ENCODE results near the gene TBX1.

Gene TBX1

GRCh38 chr22:19760058-19760950 is at the start of gene TBX1:
Gene TBX1, plus strand, starts transcription at chr22:19760778. Its CDS starts 66 bp downstream, at chr22:19760844.
- DNase-seq (ENCODE audit: low read depth, low spot score): no peak

DNA sequence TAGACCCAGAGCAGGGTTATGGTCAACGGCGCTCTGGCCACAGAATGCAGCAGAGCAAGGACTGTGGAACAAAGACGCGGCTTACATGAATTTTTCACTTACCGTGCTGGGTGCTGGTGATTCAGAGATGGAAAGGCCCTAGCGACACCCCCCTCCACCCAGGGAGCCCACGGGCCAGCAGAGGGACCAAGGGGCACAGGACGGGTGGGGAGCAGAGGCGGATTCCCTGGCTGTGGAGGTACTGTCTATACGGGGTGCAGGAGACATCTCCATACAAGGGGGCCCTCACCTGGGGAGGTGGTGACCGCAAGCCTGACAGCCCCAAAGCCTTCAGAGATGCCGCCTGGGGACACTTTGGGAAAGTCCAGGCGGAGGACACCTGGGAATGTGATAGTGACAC is 47.3 kb upstream of the TBX1 start:
- H3K27ac ChIP-seq: no peak overlapping the region
- no peak for DNase-seq (ENCODE audit: low read depth, low spot score)

More at GRCh38 chr22:19760058-19760950, at the start of gene TBX1:
- H3K27ac ChIP-seq: no peak within 1 kb of the TSS

DNA sequence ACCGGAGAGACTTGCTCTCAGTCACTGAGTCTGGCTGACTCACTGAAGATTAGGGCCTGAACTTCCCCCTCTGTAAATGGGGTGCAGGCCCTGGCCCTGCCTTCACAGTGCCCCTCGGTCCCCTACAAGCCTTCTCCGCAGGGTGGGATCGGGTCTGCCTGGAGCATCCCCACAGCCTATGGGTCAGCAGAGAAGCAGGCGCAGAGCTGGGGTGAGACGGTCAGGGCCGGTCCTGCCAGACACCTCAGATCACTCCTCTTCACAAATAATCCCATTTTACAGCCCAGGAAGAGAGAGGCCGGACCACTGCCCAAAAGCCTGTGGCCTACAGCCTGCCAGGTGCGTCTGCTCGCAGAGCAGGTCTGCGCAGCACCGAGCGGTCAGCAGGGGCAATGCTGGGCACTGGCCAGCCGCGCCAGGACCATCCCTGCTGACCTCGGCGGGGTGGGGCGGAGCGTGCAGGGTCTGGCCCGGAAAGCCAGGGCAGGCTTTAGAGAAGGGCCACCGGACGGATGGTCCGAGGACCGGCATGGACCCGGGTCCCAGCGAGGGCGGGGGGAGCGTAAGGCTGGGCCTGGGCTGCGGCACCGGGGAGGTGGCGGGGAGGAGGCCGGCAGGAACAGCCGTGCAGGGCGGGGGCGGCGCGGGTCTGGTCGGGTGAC is 46.8 kb upstream of the TBX1 start:
- no peak overlapping the region for H3K27ac ChIP-seq

DNA sequence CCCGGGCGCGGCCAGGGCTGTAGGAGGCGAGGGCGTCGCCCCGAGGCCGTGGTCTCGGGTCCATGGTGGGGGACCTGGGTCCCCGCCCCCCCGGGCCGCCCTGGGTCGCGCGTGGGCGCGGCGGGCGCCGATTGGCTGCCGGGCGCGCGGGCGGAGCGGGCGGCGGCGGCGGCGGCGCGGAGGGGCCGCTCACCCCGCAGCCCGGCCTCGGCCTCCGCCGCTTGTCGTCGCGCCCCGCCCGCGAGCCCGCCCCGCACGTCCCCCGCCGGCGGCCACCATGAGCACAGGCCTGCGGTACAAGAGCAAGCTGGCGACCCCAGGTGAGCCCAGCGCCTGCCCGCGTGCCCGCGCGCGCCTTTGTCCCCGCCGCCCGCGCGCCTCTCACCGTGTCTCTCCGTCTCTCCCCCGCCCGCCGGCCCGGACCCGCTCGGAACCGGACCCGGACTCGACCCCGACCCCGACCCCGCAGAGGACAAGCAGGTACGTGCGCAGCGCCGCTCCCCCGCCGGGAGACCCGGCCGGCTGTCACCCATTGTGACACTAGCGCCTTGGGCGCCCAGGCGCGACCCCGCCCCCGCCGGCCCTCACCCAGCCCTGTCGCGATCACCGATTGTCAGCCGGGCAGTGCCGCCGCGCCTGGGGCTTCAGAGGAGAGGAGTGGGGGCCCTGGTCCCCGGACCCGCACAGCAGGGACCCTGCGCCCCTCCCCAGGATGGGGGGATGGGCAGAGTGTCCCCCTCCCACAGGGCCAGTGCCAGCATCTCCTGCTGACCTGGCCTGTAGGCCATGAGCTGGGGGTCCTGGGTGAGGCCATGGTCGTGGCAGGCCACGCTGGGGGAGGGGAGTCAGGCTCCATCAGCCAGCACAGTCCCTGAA is 46.0 kb upstream of the TBX1 start, which contains the start of gene SEPTIN5:
SEPTIN5 (plus strand) TSS at position 192 of the 876 bp plus-strand sequence; CDS start at position 278, 86 bp downstream.
- H3K27ac ChIP-seq: no peak within 1 kb of the TSS

More for the DNA sequence above, 46.8 kb upstream of the TBX1 start:
- DNase-seq (ENCODE audit: low read depth, low spot score): no peak

GRCh38 chr22:19715188-19715930 is 45.2 kb upstream of the TBX1 start:
- DNase-seq (ENCODE audit: low read depth, low spot score): no peak
- no peak overlapping the region for H3K27ac ChIP-seq

More for the DNA sequence above, 46.0 kb upstream of the TBX1 start, which contains the start of gene SEPTIN5:
- DNase-seq (ENCODE audit: low read depth, low spot score): no peak

DNA sequence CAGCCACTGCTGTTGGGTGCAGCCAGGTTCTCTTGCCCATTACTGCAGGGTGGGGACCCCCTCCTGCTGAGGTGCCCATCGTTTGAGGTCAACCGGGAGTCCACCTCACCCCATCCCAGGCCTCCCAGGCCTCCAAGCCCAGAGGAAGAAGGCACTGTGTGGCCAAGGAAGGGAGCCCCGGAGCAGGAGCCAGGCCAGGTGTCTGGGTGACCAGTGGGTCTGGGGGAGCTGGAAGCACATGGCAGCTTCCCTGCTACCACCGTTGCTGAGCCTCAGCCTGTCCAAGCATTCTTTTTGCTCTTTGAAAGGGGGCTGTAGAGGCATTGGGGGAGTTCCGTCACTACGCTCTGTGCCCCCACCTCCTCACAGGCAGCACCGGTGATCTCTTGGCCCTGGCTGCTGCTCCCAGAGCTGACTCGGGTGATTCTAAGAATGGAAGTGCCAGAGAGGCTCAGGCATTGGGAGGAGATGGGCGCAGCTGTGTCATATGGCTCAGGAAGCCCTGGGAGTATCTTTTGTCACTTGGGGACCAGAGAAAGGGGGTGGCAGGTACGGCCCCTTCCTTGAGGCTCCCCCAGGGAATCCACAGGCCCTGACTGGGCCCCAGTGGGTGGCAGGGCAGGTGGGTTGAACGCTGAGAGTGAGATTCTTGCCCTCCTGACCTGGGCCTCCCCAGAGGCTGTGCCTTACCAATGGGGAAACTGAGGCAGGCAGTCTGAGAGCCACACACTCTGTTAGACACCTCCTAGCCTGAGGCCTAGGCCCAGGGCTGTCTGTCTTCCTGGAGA is 44.3 kb upstream of the TBX1 start:
- H3K27ac ChIP-seq: no peak overlapping the region
- DNase-seq (ENCODE audit: low read depth, low spot score): no peak

DNA sequence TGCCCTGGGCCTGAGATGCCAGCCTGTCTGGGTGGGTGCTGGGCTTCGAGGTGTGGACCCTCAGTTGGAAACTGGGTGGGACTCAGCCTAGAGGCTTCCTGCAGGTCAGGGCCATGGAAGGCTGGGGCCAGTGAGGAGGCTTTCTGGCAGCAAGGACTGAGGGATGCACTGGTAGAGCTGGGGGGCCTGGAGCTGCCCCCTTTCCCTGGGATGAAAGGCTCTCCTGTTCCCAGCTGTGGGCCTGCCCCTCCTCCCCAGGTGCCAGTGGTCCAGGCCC is 43.8 kb upstream of the TBX1 start:
- DNase-seq (ENCODE audit: low read depth, low spot score): no peak
- no peak overlapping the region for H3K27ac ChIP-seq

GRCh38 chr22:19717181-19717580 is 43.4 kb upstream of the TBX1 start:
- no peak overlapping the region for H3K27ac ChIP-seq
- no peak for DNase-seq (ENCODE audit: low read depth, low spot score)

DNA sequence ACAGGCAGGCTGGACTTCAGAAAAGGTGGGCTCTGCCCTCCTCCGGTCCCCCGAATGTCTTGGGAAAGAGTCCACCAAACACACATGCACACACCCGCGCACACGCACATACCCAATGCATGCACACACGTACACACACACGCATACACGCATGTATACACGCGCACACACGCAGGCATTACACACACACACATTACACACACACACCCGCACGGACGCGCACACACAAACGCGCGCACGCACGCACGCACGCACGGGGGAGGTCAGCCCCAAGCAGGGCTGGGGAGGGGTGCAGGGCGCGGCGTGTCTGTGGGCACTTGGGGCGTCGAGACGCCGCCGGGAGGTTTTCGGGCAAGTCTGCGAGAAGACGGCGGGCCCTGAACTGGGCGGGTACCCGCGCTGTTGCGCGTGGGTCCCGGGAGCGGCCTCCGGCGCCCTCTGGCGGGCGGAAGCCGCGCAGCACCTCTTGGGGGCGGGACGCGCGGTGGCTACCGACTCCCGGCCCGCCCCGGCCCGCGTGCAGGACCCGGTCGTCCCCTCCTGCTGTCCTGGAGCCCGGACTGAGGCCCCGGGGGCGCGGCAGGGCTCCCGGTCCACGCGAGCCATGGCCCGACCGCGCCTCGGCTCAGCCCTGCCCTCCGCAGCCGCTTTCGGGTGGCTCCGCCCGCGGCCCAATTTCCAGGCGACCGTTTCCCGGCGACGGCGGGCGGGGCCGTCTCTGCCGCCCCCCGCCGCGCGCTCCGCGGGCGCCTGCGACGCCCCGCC is 42.7 kb upstream of the TBX1 start:
- DNase-seq (ENCODE audit: low read depth, low spot score): no peak
- no peak overlapping the region for H3K27ac ChIP-seq

GRCh38 chr22:19718456-19719049 is 42.0 kb upstream of the TBX1 start:
- DNase-seq (ENCODE audit: low read depth, low spot score): no peak
- no peak overlapping the region for H3K27ac ChIP-seq

DNA sequence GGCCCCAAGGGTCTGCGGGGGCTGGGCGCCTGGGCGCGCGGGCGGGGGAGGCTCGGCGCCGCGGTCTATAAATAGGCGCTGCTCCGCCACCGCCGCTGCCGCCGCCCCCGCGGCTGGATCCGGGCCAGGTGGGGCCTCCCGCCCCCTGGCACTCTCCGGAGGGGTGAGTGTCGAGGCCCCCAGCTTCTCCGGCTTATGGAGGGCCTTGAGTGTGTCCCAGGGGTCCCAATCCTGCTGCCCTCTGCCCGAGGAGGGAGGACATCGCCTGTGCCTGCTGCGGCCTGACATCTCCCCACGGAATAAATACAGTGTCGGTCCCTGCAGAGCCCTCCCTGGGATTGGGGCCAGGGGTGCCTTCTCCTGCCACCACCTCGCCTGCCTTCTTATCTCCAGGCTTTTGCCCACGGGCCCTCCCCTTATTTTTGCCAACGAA is 41.5 kb upstream of the TBX1 start:
- H3K27ac ChIP-seq: no peak overlapping the region
- no peak for DNase-seq (ENCODE audit: low read depth, low spot score)

DNA sequence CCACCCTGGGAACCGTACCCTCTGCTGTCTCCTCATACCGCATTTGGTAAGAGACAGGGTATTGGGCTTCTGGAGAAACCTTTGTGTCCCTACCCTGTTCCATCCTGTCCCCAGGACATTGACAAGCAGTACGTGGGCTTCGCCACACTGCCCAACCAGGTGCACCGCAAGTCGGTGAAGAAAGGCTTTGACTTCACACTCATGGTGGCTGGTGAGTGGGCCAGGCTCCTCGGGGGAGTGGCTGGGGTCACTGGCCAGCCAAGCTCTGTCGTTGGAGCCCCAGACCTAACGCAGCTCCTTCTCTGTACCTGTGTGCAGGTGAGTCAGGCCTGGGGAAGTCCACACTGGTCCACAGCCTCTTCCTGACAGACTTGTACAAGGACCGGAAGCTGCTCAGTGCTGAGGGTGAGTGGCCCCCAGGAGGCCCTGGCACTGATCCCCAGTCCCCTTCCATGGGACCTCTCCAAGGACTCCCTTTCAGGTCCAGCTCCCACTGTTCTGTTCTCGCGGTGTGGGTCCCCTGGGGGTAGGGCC is 41.0 kb upstream of the TBX1 start:
- DNase-seq (ENCODE audit: low read depth, low spot score): no peak
- H3K27ac ChIP-seq: no peak overlapping the region

- DNase-seq (ENCODE audit: low read depth, low spot score): no peak
Observed at GRCh38 chr22:19720150-19720827, 40.3 kb upstream of the TBX1 start.

GRCh38 chr22:19720999-19721329 is 39.6 kb upstream of the TBX1 start:
- H3K27ac ChIP-seq: no peak overlapping the region
- no peak for DNase-seq (ENCODE audit: low read depth, low spot score)

More at GRCh38 chr22:19720150-19720827, 40.3 kb upstream of the TBX1 start:
- no peak overlapping the region for H3K27ac ChIP-seq

DNA sequence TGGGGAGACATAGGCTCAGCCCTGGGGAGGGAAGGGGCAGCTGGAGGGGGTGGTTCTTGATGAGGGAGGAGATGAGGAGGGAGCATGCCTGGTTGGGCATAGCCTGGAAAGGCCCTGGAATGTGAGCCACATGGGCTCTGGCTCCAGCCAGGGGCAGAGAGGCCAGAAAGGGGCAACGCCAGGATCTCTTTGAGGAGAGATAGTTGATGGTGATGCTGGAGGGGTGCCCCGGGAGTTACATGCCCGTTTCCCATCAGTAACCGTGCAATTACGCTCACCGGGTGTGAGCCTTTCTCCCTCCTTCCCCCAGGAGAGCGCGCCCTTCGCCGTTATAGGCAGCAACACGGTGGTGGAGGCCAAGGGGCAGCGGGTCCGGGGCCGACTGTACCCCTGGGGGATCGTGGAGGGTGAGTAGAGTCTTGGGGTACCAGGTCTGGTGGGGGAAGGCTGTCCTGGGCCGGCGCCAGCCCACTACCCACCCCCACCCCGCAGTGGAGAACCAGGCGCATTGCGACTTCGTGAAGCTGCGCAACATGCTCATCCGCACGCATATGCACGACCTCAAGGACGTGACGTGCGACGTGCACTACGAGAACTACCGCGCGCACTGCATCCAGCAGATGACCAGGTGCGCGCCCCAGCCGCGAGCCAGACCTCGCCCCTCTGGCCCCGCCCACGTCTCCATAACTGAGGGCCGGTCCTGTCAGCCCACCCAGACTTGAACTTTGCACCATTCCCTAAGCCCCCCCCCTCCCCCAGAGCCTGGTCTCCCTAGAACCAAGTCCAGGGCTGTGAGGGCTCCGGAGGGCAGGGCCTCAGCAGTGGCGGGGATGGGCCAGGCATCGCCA is 39.0 kb upstream of the TBX1 start:
- no peak overlapping the region for H3K27ac ChIP-seq
- no peak for DNase-seq (ENCODE audit: low read depth, low spot score)

DNA sequence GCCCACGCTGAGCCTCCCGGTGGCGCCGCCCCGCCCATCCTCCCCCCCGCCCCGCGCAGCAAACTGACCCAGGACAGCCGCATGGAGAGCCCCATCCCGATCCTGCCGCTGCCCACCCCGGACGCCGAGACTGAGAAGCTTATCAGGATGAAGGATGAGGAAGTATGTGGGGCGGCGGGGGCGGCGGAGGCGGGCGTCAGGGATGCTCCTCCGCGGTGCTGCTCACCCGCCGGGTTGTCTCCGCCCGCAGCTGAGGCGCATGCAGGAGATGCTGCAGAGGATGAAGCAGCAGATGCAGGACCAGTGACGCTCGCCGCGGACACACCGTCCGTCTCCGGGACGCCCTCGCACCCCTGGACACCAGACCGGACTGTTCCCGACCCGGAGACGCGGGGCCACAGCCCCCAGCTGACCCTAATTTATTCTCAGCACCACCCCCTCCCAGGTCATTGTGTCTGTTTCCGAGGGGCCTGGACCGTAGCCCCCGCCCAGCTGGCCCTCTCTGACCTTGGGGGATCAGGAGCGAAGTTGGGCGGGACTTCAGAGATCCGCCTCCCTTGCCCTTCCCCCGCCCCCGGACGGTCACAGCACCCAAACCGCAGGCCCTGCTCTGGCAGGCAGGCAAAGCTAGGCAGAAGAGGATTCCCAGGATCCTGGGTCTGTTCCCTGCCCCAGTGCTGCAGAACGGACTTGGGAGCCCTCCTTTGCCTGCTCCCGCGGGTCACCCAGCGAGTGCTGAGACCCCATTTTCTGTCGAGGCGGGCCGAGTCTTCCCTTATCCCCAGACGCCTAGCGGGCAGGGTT is 38.2 kb upstream of the TBX1 start:
- DNase-seq (ENCODE audit: low read depth, low spot score): no peak
- no peak overlapping the region for H3K27ac ChIP-seq

All from epithelial cell of prostate (primary cell).